GM23248 (cell line): ENCODE results near the gene PTPRN2.

ENCODE experiments used
- EZH2 ChIP-seq: fragments of 200-600 bp; sonication (generic); IDR thresholded peaks from 2 replicates; pipeline ENCODE4 v1.6.1; 2018; ENCODE audit warnings: antibody characterized with exemption, mild to moderate bottlenecking; ENCODE audit not compliant: insufficient read depth, poor library complexity, severe bottlenecking
- EZH2phosphoT487 ChIP-seq: fragments of 200-600 bp; sonication (generic); IDR thresholded peaks from 2 replicates; pipeline ENCODE4 v1.6.1; 2018; ENCODE audit warnings: antibody characterized with exemption, moderate library complexity, mild to moderate bottlenecking, low read depth; ENCODE audit not compliant: insufficient read depth

- no peak for TF ChIP-seq EZH2
- TF ChIP-seq EZH2phosphoT487: no peak
Measured at GRCh38 chr7:158351051-158351450, 236.6 kb downstream of the PTPRN2 start.
